Stimulated activated CD8-positive, alpha-beta memory T cell treated with anti-CD3 and anti-CD28 coated beads, Interleukin-7, amount 100 ng/mL, for 24 hours (primary cell): ENCODE measurements around the gene CYGB.

Source experiments
- DNase-seq: peaks from one replicate; pipeline ENCODE4 v3.0.0-alpha.2; 2020; ENCODE audit warnings: low read depth

Gene CYGB

GRCh38 chr17:76550712-76551615 lies 13.5 kb upstream of the CYGB start:
- DNase-seq, result no peak

GRCh38 chr17:76549539-76549938 lies 12.0 kb upstream of the CYGB start:
- no peak for DNase-seq

GRCh38 chr17:76549215-76549518 lies 11.7 kb upstream of the CYGB start:
- no peak for DNase-seq

GRCh38 chr17:76548378-76549214 lies 11.1 kb upstream of the CYGB start:
- no peak for DNase-seq

GRCh38 chr17:76547642-76548202 lies 10.2 kb upstream of the CYGB start:
- DNase-seq, result no peak

GRCh38 chr17:76547183-76547641 lies 9.7 kb upstream of the CYGB start:
- DNase-seq, result no peak

GRCh38 chr17:76546556-76547182 lies 9.2 kb upstream of the CYGB start:
- no peak for DNase-seq

- DNase-seq, result no peak
These were observed 8.5 kb upstream of the CYGB start for GRCh38 chr17:76545918-76546555.

GRCh38 chr17:76544546-76545365 lies 7.2 kb upstream of the CYGB start:
- no peak for DNase-seq

GRCh38 chr17:76543826-76544545 lies 6.5 kb upstream of the CYGB start:
- DNase-seq, result no peak

GRCh38 chr17:76543482-76543825 lies 5.9 kb upstream of the CYGB start:
- no peak for DNase-seq

GRCh38 chr17:76542984-76543383 lies 5.5 kb upstream of the CYGB start:
- DNase-seq, result no peak

GRCh38 chr17:76542566-76542971 lies 5.1 kb upstream of the CYGB start:
- no peak for DNase-seq

- DNase-seq, result no peak
These were observed 4.4 kb upstream of the CYGB start for GRCh38 chr17:76541739-76542454.

GRCh38 chr17:76540381-76541300 lies 3.1 kb upstream of the CYGB start:
- DNase-seq, result no peak

GRCh38 chr17:76539631-76540271 lies 2.2 kb upstream of the CYGB start, which contains the start of gene PRCD:
Gene PRCD, plus strand, starts transcription at chr17:76540044. Its CDS starts 98 bp downstream, at chr17:76540142.
- no peak for DNase-seq

GRCh38 chr17:76538941-76539570 lies 1.5 kb upstream of the CYGB start:
- DNase-seq, result no peak
